DND-41 (cell line): ENCODE measurements around the gene MAPK14.

Source experiments
- ATAC-seq: fragments of 200-7000 bp; cut with Tn5 transposase; 3 replicates; pipeline ENCODE4 v1.9.1; 2021; ENCODE audit warnings: low read depth; ENCODE audit not compliant: insufficient read depth
- DNase-seq: peaks from one replicate; pipeline ENCODE4 v3.0.0-alpha.2; 2020
- H2AFZ ChIP-seq: 2 replicates; pipeline ENCODE4 v1.6.0; 2012; ENCODE audit warnings: low read depth, low read length
- H3K27ac ChIP-seq: 2 replicates; pipeline ENCODE4 v1.5.1; 2012; ENCODE audit warnings: low read length, inconsistent platforms
- H3K27me3 ChIP-seq: fragments of 200-600 bp; sonication (generic); 2 replicates; pipeline ENCODE4 v1.6.0; 2012; ENCODE audit warnings: low read length, mild to moderate bottlenecking, inconsistent platforms; ENCODE audit not compliant: insufficient read depth, poor library complexity
- H3K36me3 ChIP-seq: 2 replicates; pipeline ENCODE4 v1.5.1; 2012; ENCODE audit warnings: low read length, inconsistent platforms; ENCODE audit not compliant: insufficient read depth
- H3K4me1 ChIP-seq: 2 replicates; pipeline ENCODE4 v1.5.1; 2012; ENCODE audit warnings: mild to moderate bottlenecking, low read length; ENCODE audit not compliant: insufficient read depth
- H3K4me2 ChIP-seq: 2 replicates; pipeline ENCODE4 v1.6.0; 2012; ENCODE audit warnings: mild to moderate bottlenecking, moderate library complexity, low read length, inconsistent platforms; ENCODE audit not compliant: insufficient read depth
- H3K4me3 ChIP-seq, 2 experiments: fragments of 200-600 bp in 1 of 2; shearing (Covaris generic) in 1 of 2; 2 replicates each; pipeline ENCODE4 v1.5.1; 2012 to 2016; ENCODE audit warnings: inconsistent platforms in 2 of 2, low read length in 2 of 2, mild to moderate bottlenecking in 2 of 2, low read depth in 1 of 2, moderate library complexity in 1 of 2
- H3K79me2 ChIP-seq: 2 replicates; pipeline ENCODE4 v1.6.0; 2012; ENCODE audit warnings: low read length, inconsistent platforms; ENCODE audit not compliant: insufficient read depth
- H3K9ac ChIP-seq: 2 replicates; pipeline ENCODE4 v1.6.0; 2012; ENCODE audit warnings: low read depth, mild to moderate bottlenecking, inconsistent platforms, low read length, moderate library complexity
- H3K9me3 ChIP-seq: 2 replicates; pipeline ENCODE4 v1.5.1; 2012; ENCODE audit warnings: low read length, moderate library complexity, mild to moderate bottlenecking, inconsistent platforms; ENCODE audit not compliant: insufficient read depth, severe bottlenecking
- H4K20me1 ChIP-seq: 2 replicates; pipeline ENCODE4 v1.6.0; 2012; ENCODE audit warnings: low read length; ENCODE audit not compliant: insufficient read depth
- CTCF ChIP-seq: IDR thresholded peaks from 2 replicates; pipeline ENCODE4 v1.5.1; 2012; ENCODE audit warnings: borderline replicate concordance, low read length, moderate library complexity, mild to moderate bottlenecking; ENCODE audit not compliant: poor library complexity, severe bottlenecking; ENCODE audit errors: extremely low read depth
- EZH2 ChIP-seq: IDR thresholded peaks from 3 replicates; pipeline ENCODE4 v1.6.1; 2012; ENCODE audit warnings: borderline replicate concordance, low read depth, mild to moderate bottlenecking, moderate library complexity, low read length, inconsistent platforms; ENCODE audit not compliant: severe bottlenecking

MAPK14 gene

DNA sequence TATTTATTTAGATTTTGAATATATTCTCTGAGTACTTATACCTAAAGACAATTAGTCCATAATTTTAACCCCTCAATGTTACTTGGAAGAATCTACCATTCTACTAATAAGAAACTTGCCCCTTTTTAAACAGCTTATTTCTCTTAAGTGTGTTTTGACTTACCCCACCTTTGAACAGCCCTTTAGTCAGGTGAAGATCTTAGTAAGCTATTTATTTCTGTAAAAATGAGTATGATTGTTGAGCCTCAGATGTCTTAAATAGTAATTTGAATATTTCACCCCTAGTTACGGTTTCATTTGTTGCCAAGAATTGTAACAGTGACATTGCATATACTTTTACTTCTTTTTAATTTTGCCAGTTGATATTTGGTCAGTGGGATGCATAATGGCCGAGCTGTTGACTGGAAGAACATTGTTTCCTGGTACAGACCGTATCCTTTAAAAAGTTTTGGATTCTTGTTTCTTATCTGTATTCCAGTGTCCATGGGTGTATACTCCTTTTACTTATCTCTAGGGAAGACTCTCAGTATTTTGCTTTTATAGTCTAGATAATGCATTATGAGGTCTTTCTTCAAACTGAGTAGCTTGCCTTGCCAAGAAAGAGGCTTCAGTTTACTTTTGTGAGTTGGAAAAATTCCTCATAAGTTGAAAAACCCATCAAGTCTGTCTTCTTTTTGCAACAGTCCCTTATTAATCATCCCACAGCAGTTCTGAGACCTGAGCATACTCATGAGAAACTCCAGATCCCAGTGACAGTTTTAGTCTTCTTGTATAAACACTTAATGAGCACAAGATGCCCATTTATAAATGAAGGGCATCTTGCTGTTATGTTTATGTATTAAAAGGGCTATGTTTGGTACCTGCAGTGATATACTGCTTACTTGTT is 48.8 kb downstream of the MAPK14 start:
- Histone ChIP-seq H2AFZ (no peak overlapping the region), H3K4me2 (no peak overlapping the region), H3K27me3 (no peaks in the 10 kb centered on the region), H3K9ac (no peak overlapping the region), H3K4me1 (no peaks in the 10 kb centered on the region), H3K79me2 (peaks cover 3% of the 10 kb centered on the region; the same call in 1 of the 2 replicates), H3K27ac (no peak overlapping the region), H4K20me1 (no peaks in the 10 kb centered on the region; the same call in 1 of the 2 replicates), H3K36me3 (peaks cover 62% of the 10 kb centered on the region), H3K9me3 (no peaks in the 10 kb centered on the region), H3K4me3 (no peak overlapping the region)
- TF ChIP-seq CTCF (no peak), EZH2 (no peak)
- ATAC-seq (no peak), DNase-seq (no peak)

GRCh38 chr6:36078159-36078558 is 50.6 kb downstream of the MAPK14 start:
- H3K79me2 ChIP-seq: no peaks in the 10 kb centered on the region

GRCh38 chr6:36079601-36080000 is 52.0 kb downstream of the MAPK14 start:
- Histone ChIP-seq H3K36me3 (peaks cover 92% of the 10 kb centered on the region), H3K4me3 (no peak overlapping the region), H2AFZ (no peak overlapping the region), H3K9me3 (no peaks in the 10 kb centered on the region), H4K20me1 (no peaks in the 10 kb centered on the region), H3K4me2 (no peak overlapping the region), H3K9ac (no peak overlapping the region), H3K27me3 (no peaks in the 10 kb centered on the region), H3K79me2 (no peaks in the 10 kb centered on the region), H3K4me1 (no peaks in the 10 kb centered on the region), H3K27ac (no peak overlapping the region)
- ATAC-seq (no peak), DNase-seq (no peak)
- TF ChIP-seq EZH2 (no peak), CTCF (no peak)

More at GRCh38 chr6:36078159-36078558, 50.6 kb downstream of the MAPK14 start:
- Histone ChIP-seq H3K9me3 (no peaks in the 10 kb centered on the region), H3K27ac (no peak overlapping the region), H3K4me3 (no peak overlapping the region), H3K4me2 (no peak overlapping the region), H3K4me1 (no peaks in the 10 kb centered on the region), H3K36me3 (peaks cover 78% of the 10 kb centered on the region), H3K27me3 (no peaks in the 10 kb centered on the region), H4K20me1 (no peaks in the 10 kb centered on the region), H2AFZ (no peak overlapping the region), H3K9ac (no peak overlapping the region)
- ATAC-seq (no peak), DNase-seq (no peak)
- TF ChIP-seq EZH2: no peak
- TF ChIP-seq CTCF: no peak
